OCI-LY3 (cell line): ENCODE data around the gene ATP11B.

Experiments used
- CTCF ChIP-seq: fragments of 200-600, 300-600 bp; sonication (generic); IDR thresholded peaks from 2 replicates; pipeline ENCODE4 v1.5.1; 2014; ENCODE audit warnings: antibody characterized with exemption, low read length, low read depth
- EZH2phosphoT487 ChIP-seq: fragments of 200-600 bp; shearing (Covaris generic); IDR thresholded peaks from 2 replicates; pipeline ENCODE4 v1.6.1; 2018; ENCODE audit warnings: antibody characterized with exemption, mixed run types, low read depth

DNA sequence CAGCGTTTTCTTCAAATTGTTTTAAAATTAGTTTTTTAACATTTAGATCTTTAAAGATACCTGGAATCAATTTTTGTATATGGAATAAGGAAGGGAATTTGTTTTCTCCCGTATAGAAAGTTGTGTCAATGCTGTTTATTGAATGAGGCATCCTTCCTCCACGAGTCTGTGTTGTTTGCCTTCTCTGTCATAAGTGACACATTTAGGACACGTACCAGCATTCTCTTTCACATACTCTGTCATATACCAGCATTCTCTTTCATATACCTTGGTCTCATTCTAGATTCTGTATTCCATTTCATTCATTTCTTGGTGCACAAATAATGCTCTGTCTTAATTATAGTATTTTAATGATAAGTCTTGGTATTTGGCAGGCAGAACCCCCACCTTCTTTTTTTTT, 10.3 kb downstream of the ATP11B start:
- TF ChIP-seq CTCF (no peak), EZH2phosphoT487 (no peak)
